ENCODE results near the gene MED28. TPM values are rescaled to one million over a fixed set of nuclear protein-coding genes. Genes with fewer than 3 reads are reported as not detected.

Gene MED28
- total and polyA plus RNA-seq, 4 donors, result 21.1 to 45.1 (median 33.3) TPM

- Histone ChIP-seq H3K36me3 (ENCODE audit: control insufficient read depth, insufficient read depth, low read length) (peaks cover 13% of the 10 kb centered on the region), H3K27me3 (ENCODE audit: control insufficient read depth, insufficient read depth, low read length) (no peaks in the 10 kb centered on the region), H3K27ac (ENCODE audit: low read depth, low read length) (no peak overlapping the region), H3K4me1 (ENCODE audit: control insufficient read depth, insufficient read depth, low read length) (no peaks in the 10 kb centered on the region), H3K9me3 (ENCODE audit: control insufficient read depth, insufficient read depth, low read length) (no peaks in the 10 kb centered on the region), H3K4me3 (ENCODE audit: low read depth, low read length) (no peak overlapping the region)
- DNase-seq (ENCODE audit: low read depth in 4 of 6, low spot score in 6 of 6), result no peak
- 77% methylated on average over 2 of the region's 3 CpGs for WGBS (ENCODE audit: insufficient coverage)
Measured at GRCh38 chr4:17605236-17605635, 9.2 kb upstream of the MED28 start.

- no peaks in the 10 kb centered on the region for H3K27me3 ChIP-seq (ENCODE audit: control insufficient read depth, insufficient read depth, low read length)
- no peaks in the 10 kb centered on the region for H3K9me3 ChIP-seq (ENCODE audit: control insufficient read depth, insufficient read depth, low read length)
- peak in 2 of 6 donors; percentile 11 to 38 for DNase-seq (ENCODE audit: low read depth in 4 of 6, low spot score in 6 of 6)
- peaks cover 15% of the 10 kb centered on the region for H3K36me3 ChIP-seq (ENCODE audit: control insufficient read depth, insufficient read depth, low read length)
- peak overlapping the region; percentile 72 for H3K27ac ChIP-seq (ENCODE audit: low read depth, low read length)
- H3K4me1 ChIP-seq (ENCODE audit: control insufficient read depth, insufficient read depth, low read length), result peaks cover 15% of the 10 kb centered on the region
- peak overlapping the region; percentile 99 for H3K4me3 ChIP-seq (ENCODE audit: low read depth, low read length)
- WGBS (ENCODE audit: insufficient coverage), result 0% methylated on average over 3 of the region's 23 CpGs
Measured at GRCh38 chr4:17613761-17614415, 553 bp upstream of the MED28 start.

GRCh38 chr4:17616283-17616682, 1.8 kb downstream of the MED28 start:
- Histone ChIP-seq H3K36me3 (ENCODE audit: control insufficient read depth, insufficient read depth, low read length) (peaks cover 29% of the 10 kb centered on the region), H3K27me3 (ENCODE audit: control insufficient read depth, insufficient read depth, low read length) (no peaks in the 10 kb centered on the region), H3K9me3 (ENCODE audit: control insufficient read depth, insufficient read depth, low read length) (no peaks in the 10 kb centered on the region), H3K4me3 (ENCODE audit: low read depth, low read length) (no peak overlapping the region), H3K4me1 (ENCODE audit: control insufficient read depth, insufficient read depth, low read length) (peaks cover 15% of the 10 kb centered on the region), H3K27ac (ENCODE audit: low read depth, low read length) (no peak overlapping the region)
- no peak for DNase-seq (ENCODE audit: low read depth in 4 of 6, low spot score in 6 of 6)
- WGBS (ENCODE audit: insufficient coverage), result 78% methylated on average over 5 of the region's 5 CpGs

- no peaks in the 10 kb centered on the region for H3K9me3 ChIP-seq (ENCODE audit: control insufficient read depth, insufficient read depth, low read length)
- no peaks in the 10 kb centered on the region for H3K27me3 ChIP-seq (ENCODE audit: control insufficient read depth, insufficient read depth, low read length)
- no peak for DNase-seq (ENCODE audit: low read depth in 4 of 6, low spot score in 6 of 6)
- no peak overlapping the region for H3K4me3 ChIP-seq (ENCODE audit: low read depth, low read length)
- 67% methylated on average over 1 of the region's 1 CpG for WGBS (ENCODE audit: insufficient coverage)
- peaks cover 48% of the 10 kb centered on the region for H3K36me3 ChIP-seq (ENCODE audit: control insufficient read depth, insufficient read depth, low read length)
- no peak overlapping the region for H3K27ac ChIP-seq (ENCODE audit: low read depth, low read length)
- peaks cover 15% of the 10 kb centered on the region for H3K4me1 ChIP-seq (ENCODE audit: control insufficient read depth, insufficient read depth, low read length)
Measured at GRCh38 chr4:17618926-17619325, 4.5 kb downstream of the MED28 start.

- H3K36me3 ChIP-seq (ENCODE audit: control insufficient read depth, insufficient read depth, low read length), result peaks cover 51% of the 10 kb centered on the region
Measured at GRCh38 chr4:17619416-17620105, 5.1 kb downstream of the MED28 start.

GRCh38 chr4:17623451-17624001, 9.1 kb downstream of the MED28 start:
- Histone ChIP-seq H3K4me1 (ENCODE audit: control insufficient read depth, insufficient read depth, low read length) (no peaks in the 10 kb centered on the region), H3K27ac (ENCODE audit: low read depth, low read length) (no peak overlapping the region), H3K27me3 (ENCODE audit: control insufficient read depth, insufficient read depth, low read length) (no peaks in the 10 kb centered on the region), H3K36me3 (ENCODE audit: control insufficient read depth, insufficient read depth, low read length) (peaks cover 69% of the 10 kb centered on the region), H3K4me3 (ENCODE audit: low read depth, low read length) (no peak overlapping the region), H3K9me3 (ENCODE audit: control insufficient read depth, insufficient read depth, low read length) (no peaks in the 10 kb centered on the region)
- WGBS (ENCODE audit: insufficient coverage), result 95% methylated on average over 5 of the region's 7 CpGs
- DNase-seq (ENCODE audit: low read depth in 4 of 6, low spot score in 6 of 6), result no peak

More at GRCh38 chr4:17619416-17620105, 5.1 kb downstream of the MED28 start:
- Histone ChIP-seq H3K27me3 (ENCODE audit: control insufficient read depth, insufficient read depth, low read length) (no peaks in the 10 kb centered on the region), H3K9me3 (ENCODE audit: control insufficient read depth, insufficient read depth, low read length) (no peaks in the 10 kb centered on the region), H3K4me3 (ENCODE audit: low read depth, low read length) (no peak overlapping the region), H3K27ac (ENCODE audit: low read depth, low read length) (no peak overlapping the region), H3K4me1 (ENCODE audit: control insufficient read depth, insufficient read depth, low read length) (peaks cover 15% of the 10 kb centered on the region)
- 71% methylated on average over 6 of the region's 7 CpGs for WGBS (ENCODE audit: insufficient coverage)
- no peak for DNase-seq (ENCODE audit: low read depth in 4 of 6, low spot score in 6 of 6)

- Histone ChIP-seq H3K9me3 (ENCODE audit: control insufficient read depth, insufficient read depth, low read length) (no peaks in the 10 kb centered on the region), H3K27me3 (ENCODE audit: control insufficient read depth, insufficient read depth, low read length) (no peaks in the 10 kb centered on the region), H3K4me1 (ENCODE audit: control insufficient read depth, insufficient read depth, low read length) (no peaks in the 10 kb centered on the region), H3K4me3 (ENCODE audit: low read depth, low read length) (no peak overlapping the region), H3K36me3 (ENCODE audit: control insufficient read depth, insufficient read depth, low read length) (peaks cover 72% of the 10 kb centered on the region), H3K27ac (ENCODE audit: low read depth, low read length) (no peak overlapping the region)
- no peak for DNase-seq (ENCODE audit: low read depth in 4 of 6, low spot score in 6 of 6)
- WGBS (ENCODE audit: insufficient coverage), result 50% methylated on average over 1 of the region's 2 CpGs
Measured at GRCh38 chr4:17624821-17625220, 10.4 kb downstream of the MED28 start.

- no peak overlapping the region for H3K4me3 ChIP-seq (ENCODE audit: low read depth, low read length)
- H3K4me1 ChIP-seq (ENCODE audit: control insufficient read depth, insufficient read depth, low read length), result no peaks in the 10 kb centered on the region
- DNase-seq (ENCODE audit: low read depth in 4 of 6, low spot score in 6 of 6), result no peak
- no peak overlapping the region for H3K27ac ChIP-seq (ENCODE audit: low read depth, low read length)
- H3K27me3 ChIP-seq (ENCODE audit: control insufficient read depth, insufficient read depth, low read length), result no peaks in the 10 kb centered on the region
- no peaks in the 10 kb centered on the region for H3K9me3 ChIP-seq (ENCODE audit: control insufficient read depth, insufficient read depth, low read length)
- peaks cover 56% of the 10 kb centered on the region for H3K36me3 ChIP-seq (ENCODE audit: control insufficient read depth, insufficient read depth, low read length)
- WGBS (ENCODE audit: insufficient coverage), result 83% methylated on average over 1 of the region's 4 CpGs
Measured at GRCh38 chr4:17630228-17630627, 15.8 kb downstream of the MED28 start.

- 100% methylated on average over 7 of the region's 9 CpGs for WGBS (ENCODE audit: insufficient coverage)
- no peaks in the 10 kb centered on the region for H3K27me3 ChIP-seq (ENCODE audit: control insufficient read depth, insufficient read depth, low read length)
- H3K4me1 ChIP-seq (ENCODE audit: control insufficient read depth, insufficient read depth, low read length), result peaks cover 9% of the 10 kb centered on the region
- peaks cover 42% of the 10 kb centered on the region for H3K36me3 ChIP-seq (ENCODE audit: control insufficient read depth, insufficient read depth, low read length)
- no peak for DNase-seq (ENCODE audit: low read depth in 4 of 6, low spot score in 6 of 6)
- no peak overlapping the region for H3K4me3 ChIP-seq (ENCODE audit: low read depth, low read length)
- H3K9me3 ChIP-seq (ENCODE audit: control insufficient read depth, insufficient read depth, low read length), result no peaks in the 10 kb centered on the region
- no peak overlapping the region for H3K27ac ChIP-seq (ENCODE audit: low read depth, low read length)
Measured at GRCh38 chr4:17633600-17633999, 19.2 kb downstream of the MED28 start.

GRCh38 chr4:17635056-17635455, 20.6 kb downstream of the MED28 start:
- no CpG with 5 or more reads among the region's 4 CpGs for WGBS (ENCODE audit: insufficient coverage)
- H3K9me3 ChIP-seq (ENCODE audit: control insufficient read depth, insufficient read depth, low read length), result no peaks in the 10 kb centered on the region
- no peak for DNase-seq (ENCODE audit: low read depth in 4 of 6, low spot score in 6 of 6)
- no peak overlapping the region for H3K4me3 ChIP-seq (ENCODE audit: low read depth, low read length)
- peaks cover 43% of the 10 kb centered on the region for H3K36me3 ChIP-seq (ENCODE audit: control insufficient read depth, insufficient read depth, low read length)
- H3K27me3 ChIP-seq (ENCODE audit: control insufficient read depth, insufficient read depth, low read length), result no peaks in the 10 kb centered on the region
- peaks cover 9% of the 10 kb centered on the region for H3K4me1 ChIP-seq (ENCODE audit: control insufficient read depth, insufficient read depth, low read length)
- H3K27ac ChIP-seq (ENCODE audit: low read depth, low read length), result no peak overlapping the region
